Effector memory CD4-positive, alpha-beta T cell (primary cell): ENCODE results near the gene TWSG1.
"Not testable (repeated sequence)": the region's sequence is repeated elsewhere in the genome, so short reads cannot be mapped to it uniquely, and the experiment has no call there.

Source experiments
- DNase-seq, 3 donors: peaks; one replicate each; pipeline ENCODE4 v3.0.0-alpha.2; 2020
- H3K27ac ChIP-seq: 2 replicates; pipeline ENCODE4 v1.7.0; 2013; ENCODE audit warnings: mild to moderate bottlenecking, low read length, moderate library complexity; ENCODE audit not compliant: insufficient read depth, poor library complexity, severe bottlenecking
- H3K27me3 ChIP-seq: replicated peaks from 2 replicates; pipeline ENCODE4 v1.7.0; 2013; ENCODE audit warnings: mild to moderate bottlenecking, low read length; ENCODE audit not compliant: insufficient read depth, control insufficient read depth, poor library complexity, severe bottlenecking
- H3K36me3 ChIP-seq: 2 replicates; pipeline ENCODE4 v1.7.0; 2013; ENCODE audit warnings: mild to moderate bottlenecking, low read length, moderate library complexity; ENCODE audit not compliant: control insufficient read depth, insufficient read depth
- H3K4me1 ChIP-seq: 2 replicates; pipeline ENCODE4 v1.7.0; 2013; ENCODE audit warnings: low read length, mild to moderate bottlenecking; ENCODE audit not compliant: control insufficient read depth, insufficient read depth, poor library complexity, severe bottlenecking
- H3K4me3 ChIP-seq: 2 replicates; pipeline ENCODE4 v1.7.0; 2013; ENCODE audit warnings: low read length, low read depth, mild to moderate bottlenecking; ENCODE audit not compliant: insufficient read depth, poor library complexity, severe bottlenecking
- H3K9me3 ChIP-seq: 2 replicates; pipeline ENCODE4 v1.7.0; 2013; ENCODE audit warnings: mild to moderate bottlenecking, low read length, moderate library complexity; ENCODE audit not compliant: control insufficient read depth

Gene TWSG1

DNA sequence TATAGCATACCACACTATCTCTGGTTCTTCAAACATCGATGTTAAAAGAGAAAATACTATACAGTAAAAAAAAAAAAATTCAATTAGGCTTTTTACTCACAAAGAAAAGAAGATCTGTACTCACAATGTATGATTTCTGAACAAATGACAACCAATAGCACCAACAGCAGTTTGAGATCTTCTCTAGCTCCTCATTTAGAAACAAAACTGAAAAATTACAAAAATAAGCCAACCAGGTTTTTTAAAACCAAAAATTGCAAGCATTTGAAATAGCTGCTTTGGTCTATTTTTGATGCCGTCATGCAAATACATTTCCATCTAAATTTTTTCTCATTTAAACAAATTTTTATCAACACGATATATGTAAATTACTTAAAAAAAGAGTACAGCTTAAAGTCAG is 106.5 kb downstream of the TWSG1 start:
- Histone ChIP-seq H3K36me3 (no peaks in the 10 kb centered on the region), H3K4me1 (no peaks in the 10 kb centered on the region), H3K9me3 (no peaks in the 10 kb centered on the region), H3K4me3 (no peak overlapping the region), H3K27me3 (no peaks in the 10 kb centered on the region), H3K27ac (no peak overlapping the region)
- DNase-seq, result no peak

GRCh38 chr18:9444549-9444948 is 110.0 kb downstream of the TWSG1 start:
- H3K4me1 ChIP-seq, result no peaks in the 10 kb centered on the region

GRCh38 chr18:9446839-9447238 is 112.3 kb downstream of the TWSG1 start:
- no peaks in the 10 kb centered on the region for H3K27me3 ChIP-seq
- no peak for DNase-seq
- no peaks in the 10 kb centered on the region for H3K4me1 ChIP-seq
- H3K36me3 ChIP-seq, result no peaks in the 10 kb centered on the region
- no peak overlapping the region for H3K27ac ChIP-seq
- H3K4me3 ChIP-seq, result no peak overlapping the region
- no peaks in the 10 kb centered on the region for H3K9me3 ChIP-seq

More at GRCh38 chr18:9444549-9444948, 110.0 kb downstream of the TWSG1 start:
- Histone ChIP-seq H3K9me3 (no peaks in the 10 kb centered on the region), H3K27ac (no peak overlapping the region), H3K27me3 (no peaks in the 10 kb centered on the region), H3K4me3 (no peak overlapping the region), H3K36me3 (no peaks in the 10 kb centered on the region)
- no peak for DNase-seq

DNA sequence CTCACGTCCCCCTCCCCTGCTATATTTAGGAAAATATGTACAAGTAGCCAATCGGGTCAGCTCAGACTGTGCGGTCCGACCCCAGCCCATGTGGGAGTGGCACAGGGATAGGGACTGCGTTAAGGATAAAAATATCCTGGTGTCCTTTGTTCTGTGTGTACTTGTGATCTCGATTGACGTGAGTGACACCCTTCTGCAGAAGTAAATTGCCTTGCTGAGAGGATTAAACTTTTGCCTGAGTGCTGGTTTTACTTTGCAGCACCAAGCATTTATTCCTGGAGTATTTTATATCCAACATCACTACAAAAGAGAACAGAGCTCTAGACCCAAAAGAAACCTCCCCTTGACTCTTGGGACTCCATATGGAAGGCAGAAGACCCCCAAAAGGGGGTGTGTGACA is 112.8 kb downstream of the TWSG1 start:
- Histone ChIP-seq H3K27ac (no peak overlapping the region), H3K27me3 (no peaks in the 10 kb centered on the region), H3K9me3 (no peaks in the 10 kb centered on the region), H3K4me3 (no peak overlapping the region), H3K36me3 (no peaks in the 10 kb centered on the region), H3K4me1 (no peaks in the 10 kb centered on the region)
- DNase-seq, result no peak

- Histone ChIP-seq H3K36me3 (no peaks in the 10 kb centered on the region), H3K27me3 (no peaks in the 10 kb centered on the region), H3K9me3 (no peaks in the 10 kb centered on the region), H3K4me1 (no peaks in the 10 kb centered on the region), H3K4me3 (no peak overlapping the region), H3K27ac (no peak overlapping the region)
- no peak for DNase-seq
These were observed 115.2 kb downstream of the TWSG1 start for GRCh38 chr18:9449600-9450414.

GRCh38 chr18:9450920-9451319 is 116.3 kb downstream of the TWSG1 start:
- H3K27ac ChIP-seq, H3K4me3 ChIP-seq, H3K9me3 ChIP-seq, H3K27me3 ChIP-seq, H3K36me3 ChIP-seq, H3K4me1 ChIP-seq, DNase-seq: not testable (repeated sequence)
